CD4-positive, alpha-beta T cell treated with Interleukin-15 for 1 hour (primary cell): ENCODE results near the gene SCYGR7.
"Not testable (repeated sequence)": the region's sequence is repeated elsewhere in the genome, so short reads cannot be mapped to it uniquely, and the experiment has no call there.

Experiments used
- DNase-seq: peaks from one replicate; pipeline ENCODE4 v3.0.0-alpha.2; 2020

Gene SCYGR7, protein sequence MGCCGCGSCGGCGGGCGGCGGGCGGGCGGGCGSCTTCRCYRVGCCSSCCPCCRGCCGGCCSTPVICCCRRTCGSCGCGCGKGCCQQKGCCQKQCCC

DNA sequence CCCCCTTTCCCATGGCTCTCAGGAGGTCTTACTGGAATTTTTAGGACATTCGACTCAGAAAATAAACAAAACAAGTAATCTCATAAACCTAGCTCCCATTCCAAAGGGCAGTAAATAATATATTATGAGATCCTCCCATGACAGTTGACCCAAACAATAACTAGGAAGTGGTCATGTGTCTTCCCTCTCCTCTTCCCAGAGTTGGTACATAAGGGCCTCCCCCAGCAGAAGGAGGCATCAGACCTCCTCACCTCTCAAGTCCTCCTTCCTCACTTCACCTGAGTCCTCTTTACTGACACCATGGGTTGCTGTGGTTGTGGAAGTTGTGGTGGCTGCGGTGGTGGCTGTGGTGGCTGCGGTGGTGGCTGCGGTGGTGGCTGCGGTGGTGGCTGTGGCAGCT lies at the start of gene SCYGR7:
Gene SCYGR7, plus strand, starts transcription at position 301 of the 400 bp plus-strand sequence. Its CDS starts 0 bp downstream, at position 301.
- no peak for DNase-seq

DNA sequence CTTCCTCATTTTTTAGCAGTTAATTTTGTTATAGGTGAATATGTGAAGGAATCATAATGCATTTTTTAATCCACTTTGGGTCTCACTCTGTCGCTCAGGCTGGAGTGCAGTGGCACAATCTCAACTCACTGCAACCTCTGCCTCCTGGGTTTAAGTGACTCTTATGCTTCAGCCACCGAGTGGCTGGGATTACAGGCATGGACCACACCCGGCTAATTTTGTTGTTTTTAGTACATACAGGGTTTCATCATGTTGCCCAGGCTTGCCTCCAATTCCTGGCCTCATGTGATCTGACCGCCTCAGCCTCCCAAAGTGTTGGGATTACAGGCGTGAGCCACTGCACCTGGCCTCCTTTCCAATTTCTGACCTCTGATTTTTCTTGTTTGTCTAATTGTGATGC lies 43.9 kb upstream of the SCYGR7 start:
- no peak for DNase-seq

DNA sequence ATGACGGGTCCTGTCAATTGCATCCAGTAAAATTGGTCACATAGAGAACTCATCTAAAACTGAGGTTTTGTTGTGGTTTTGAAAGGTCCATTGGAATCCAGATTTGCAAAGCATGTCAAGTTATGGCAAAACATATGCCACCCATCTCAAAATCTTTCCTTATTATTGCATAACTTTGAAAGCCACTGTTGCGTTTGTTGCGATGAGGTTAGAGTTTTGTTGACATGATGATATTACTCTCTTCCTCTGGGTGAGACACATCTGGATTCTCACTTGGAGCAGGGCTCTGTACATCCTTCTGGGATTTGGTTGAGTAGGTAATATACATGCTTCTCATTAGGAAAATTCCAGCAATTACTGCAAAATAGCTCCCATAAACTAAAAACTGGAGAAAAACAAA lies 40.9 kb upstream of the SCYGR7 start:
- DNase-seq, result no peak

DNA sequence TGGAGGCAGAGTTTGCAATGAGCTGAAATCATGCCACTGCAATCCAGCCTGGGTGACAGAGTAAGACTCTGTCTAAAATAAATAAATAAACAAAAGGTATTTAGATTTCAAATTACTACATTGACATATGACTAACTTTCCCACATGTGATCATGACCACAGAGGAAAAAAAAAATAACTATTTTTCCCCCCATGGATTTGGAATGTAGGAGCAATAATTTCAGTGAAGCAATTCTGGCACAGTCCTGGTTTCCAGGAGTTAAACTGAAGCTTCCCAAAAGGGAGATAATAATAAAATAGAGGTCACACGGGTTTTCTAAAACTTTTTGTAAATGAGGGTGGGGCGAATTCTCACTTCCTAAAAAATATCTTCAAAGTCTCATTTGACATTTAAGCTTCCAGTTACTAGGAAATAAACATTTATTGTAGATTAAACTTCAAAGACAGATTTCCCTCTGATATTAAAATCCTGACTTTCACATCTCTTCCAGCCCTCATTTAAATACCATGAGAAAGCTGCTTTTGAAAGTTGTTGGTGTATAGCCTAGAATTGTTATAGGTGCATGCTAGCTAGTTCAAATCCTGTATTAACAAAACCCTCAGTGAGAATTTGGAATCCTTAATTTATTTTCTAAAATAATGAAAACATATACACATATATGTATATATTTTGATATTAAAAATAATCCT lies 31.0 kb upstream of the SCYGR7 start:
- no peak for DNase-seq

DNA sequence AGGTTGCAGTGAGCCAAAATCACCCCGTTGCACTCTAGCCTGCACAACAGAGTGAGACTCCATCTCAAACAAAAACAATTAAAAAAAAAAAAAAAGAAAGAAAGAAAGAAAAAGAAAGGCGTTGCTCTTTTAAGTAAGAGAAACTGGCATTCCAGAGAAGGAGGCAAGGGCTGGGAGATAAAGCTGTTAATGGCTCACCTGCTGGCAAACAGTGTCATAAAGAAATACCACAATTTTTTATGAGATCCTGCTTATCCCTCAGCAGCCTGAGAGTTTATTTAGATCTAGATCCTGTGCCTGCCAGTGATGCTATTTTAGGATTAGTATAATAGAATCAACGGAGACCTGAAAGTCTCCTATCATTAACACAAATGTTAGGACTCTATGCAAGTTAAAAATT lies 26.6 kb upstream of the SCYGR7 start:
- DNase-seq, result no peak

DNA sequence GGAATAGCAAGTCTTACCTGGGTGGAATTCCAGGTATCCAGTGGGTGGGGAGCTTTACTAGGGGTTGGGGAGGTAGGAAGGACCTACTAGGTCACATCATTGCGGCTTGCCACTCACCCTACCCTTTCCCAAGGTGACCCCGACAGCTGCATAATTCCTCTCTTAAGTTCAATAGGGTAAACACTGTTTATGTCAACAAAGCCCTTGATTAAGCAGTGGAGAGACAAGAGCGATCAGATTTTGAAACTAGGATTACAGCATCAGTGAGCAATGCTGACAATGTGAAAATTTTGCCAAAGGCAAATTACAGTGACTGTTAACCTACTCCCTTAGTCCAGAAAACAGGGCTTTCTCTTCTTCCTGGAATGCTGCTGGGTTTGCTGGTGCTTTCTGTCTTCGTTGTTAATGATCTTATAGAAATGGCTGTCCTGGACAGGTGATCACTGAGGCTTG lies 24.8 kb upstream of the SCYGR7 start:
- no peak for DNase-seq

DNA sequence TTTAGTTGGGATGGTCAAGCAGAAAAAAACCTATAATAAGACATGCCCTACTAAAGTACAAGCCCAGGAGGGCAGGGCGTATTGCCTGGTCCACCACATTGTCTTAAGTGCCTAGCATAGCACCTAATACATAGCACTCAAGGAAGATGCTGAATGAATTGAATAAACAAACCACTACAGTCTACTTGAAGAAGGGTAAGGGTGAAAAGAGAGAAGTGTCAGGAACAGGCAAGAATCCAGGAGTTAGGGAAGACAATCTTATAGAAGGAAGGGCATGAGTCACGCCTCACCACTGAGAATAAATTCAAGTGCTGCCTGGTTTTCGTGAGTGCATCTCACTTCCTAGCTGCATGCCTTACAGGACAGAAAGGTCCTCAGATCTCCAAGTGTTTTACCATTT lies 24.2 kb upstream of the SCYGR7 start:
- no peak for DNase-seq

DNA sequence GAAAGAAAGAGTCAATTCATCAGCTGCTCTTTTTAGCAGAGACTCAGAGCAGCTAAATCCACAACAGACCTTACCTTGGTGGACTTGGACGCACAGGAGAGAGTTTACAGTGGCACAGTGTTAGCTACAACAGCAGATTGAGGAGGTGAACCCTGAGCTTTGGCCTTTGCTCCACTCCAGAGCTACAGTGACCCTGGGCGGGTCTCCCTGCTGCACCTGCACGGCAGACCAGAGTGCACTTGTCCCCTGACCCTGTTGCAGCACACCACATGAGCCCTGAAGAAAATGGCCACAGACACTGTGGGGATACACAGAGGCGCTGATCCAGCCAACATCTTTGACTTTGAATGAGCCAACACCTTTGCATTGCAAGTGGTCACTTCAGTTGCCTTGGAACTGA lies 21.3 kb upstream of the SCYGR7 start:
- no peak for DNase-seq

DNA sequence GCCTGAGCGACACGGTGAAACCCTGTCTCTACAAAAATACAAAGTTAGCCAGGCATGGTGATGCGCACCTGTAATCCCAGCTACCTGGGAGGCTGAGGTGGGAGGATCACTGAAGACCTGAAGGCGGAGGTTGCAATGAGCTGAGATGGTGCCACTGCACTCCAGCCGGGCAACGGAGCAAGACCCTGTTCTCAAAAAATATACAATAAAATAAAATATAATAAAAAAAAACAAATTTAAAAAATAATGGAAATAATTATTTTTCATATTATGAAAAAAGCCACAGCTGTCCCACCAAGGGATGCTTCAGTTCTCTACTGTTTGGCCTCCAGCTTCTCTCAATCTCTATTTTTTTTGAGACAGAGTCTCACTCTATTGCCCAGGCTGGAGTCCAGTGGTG lies 20.7 kb upstream of the SCYGR7 start:
- no peak for DNase-seq

DNA sequence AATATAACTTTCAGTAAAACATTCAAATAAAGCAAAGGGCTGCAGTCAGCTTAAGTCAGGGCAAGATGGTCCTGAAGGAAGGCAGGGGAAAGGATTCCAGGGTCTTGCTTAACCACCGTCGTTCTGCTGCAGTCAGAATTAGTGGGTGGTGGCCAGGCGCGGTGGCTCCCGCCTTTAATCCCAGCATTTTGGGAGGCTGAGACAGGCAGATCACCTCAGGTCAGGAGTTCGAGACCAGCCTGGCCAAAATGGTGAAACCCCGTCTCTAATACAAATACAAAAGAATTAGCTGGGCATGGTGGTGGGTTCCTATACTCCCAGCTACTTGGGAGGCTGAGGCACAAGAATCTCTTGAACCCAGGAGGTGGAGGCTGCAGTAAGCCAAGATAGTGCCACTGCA lies 17.1 kb upstream of the SCYGR7 start:
- DNase-seq, result no peak

DNA sequence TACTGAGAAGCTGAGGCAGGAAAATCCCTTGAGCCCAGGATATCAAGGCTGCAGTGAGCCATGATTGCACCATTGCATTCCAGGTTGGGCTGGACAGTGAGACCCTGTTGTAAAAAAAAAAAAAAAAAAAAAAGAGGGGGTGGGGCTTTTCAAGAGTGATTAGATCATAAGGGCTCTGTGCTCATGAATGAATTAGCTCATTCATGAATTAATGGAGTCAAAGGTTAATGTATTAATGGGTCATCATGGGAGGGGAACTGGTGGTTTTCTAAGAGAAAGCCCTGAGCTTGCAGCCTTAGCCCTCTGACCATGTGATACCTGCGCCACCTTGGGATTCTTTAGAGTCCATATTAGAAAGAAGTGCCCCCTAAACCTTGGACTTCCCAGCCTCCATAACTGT lies 14.8 kb upstream of the SCYGR7 start:
- DNase-seq, result no peak

DNA sequence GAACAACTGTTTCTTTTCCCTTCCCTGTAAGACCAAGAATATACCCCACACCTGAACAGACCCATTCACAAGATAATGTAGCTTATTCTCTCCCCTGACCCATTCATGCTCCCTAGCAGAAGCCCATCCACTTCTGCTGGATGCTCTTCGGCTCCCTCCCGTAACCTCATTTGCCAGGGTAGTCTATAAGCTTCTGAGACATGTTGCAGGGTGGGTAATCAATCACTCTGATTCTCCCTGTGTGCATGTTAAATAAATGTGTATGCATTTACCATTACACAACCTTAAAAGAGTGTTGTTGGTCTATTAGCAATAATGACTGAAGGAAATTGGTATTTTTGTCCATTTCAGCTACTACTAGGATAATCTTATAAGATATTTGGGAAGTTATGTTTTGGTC lies 11.6 kb upstream of the SCYGR7 start:
- no peak for DNase-seq

DNA sequence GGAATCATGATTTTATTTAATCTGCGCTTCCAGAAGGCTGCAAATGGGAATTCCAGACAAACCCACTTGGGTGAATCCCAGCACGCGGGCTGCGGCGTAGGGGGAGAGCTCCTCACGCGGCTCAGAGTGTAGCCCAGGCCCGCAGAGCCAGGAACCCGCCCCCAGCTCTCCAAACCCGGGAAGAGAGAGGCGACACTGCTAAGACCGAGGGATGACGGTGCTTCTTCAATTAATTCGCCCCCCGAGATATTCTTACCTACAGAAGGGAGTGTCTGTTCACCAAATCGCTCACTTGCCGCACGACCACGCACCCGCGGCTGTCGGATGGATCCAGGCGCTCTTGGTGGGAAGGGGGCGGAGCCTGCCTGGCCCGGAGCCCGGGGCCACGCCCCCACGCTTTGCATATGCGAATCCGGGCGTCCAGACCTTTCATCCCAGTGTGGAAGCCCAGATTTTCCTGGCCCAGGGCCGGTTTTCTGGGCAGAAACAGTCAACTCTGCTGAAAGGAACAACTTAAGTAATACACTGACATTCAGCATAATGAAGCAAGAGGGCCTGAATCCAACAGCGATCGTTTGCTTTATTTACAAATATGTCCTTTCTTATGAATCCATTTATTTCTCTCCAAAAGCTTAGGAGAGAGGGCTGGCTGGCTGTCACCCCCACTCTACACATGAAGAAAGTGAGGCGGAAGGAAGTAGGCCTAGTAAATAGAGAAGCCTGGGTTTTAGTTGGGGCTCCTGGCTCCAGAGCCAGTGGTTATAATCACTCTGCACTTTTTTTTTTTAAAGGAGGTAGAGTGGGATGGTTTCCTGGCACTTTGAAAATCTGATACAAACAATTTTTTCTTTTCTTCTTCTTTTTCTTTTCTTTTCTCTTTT lies 10.2 kb upstream of the SCYGR7 start, which contains the start of gene SLC19A3:
Gene SLC19A3, minus strand, starts transcription at position 342 of the 881 bp plus-strand sequence. CDS start 15,710 bp downstream, outside the sequence.
- DNase-seq, result no peak

DNA sequence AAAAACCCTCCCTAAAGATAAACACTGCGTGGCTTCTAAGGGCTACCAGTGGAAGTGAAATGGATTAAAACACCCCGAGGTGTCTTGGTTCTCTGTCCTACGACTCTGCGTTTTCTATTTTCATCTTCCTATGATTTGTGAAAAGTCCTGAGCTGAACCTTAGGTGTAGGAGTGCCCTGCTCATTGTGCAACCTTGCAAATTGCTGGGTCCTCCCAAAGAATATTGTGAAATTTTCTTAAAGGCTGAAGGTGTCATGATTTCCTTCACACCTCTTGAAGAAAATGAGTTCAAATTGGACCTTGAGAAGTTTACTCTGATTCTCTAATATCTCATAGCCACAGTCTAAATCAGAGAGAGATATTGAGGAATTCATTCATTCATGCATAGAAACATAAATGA lies 8.5 kb upstream of the SCYGR7 start:
- no peak for DNase-seq

DNA sequence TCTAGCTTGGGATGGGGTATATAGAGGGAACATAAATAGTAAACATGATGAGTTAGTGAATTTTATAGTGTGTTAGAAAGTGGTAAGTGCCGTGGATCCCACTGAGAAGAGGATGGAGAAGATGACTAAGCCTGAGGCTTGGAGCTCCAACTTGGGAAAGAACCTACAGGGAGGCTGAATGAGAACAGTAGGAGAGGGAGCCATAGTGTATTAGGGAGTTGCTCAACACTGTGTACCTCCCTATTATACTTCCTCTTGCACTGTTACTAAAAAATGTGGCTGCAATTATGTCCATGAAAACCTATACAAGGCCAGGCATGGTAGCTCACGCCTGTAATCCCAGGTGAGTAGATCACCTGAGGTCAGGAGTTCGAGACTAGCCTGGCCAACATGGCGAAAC lies 7.5 kb upstream of the SCYGR7 start:
- DNase-seq, result no peak

DNA sequence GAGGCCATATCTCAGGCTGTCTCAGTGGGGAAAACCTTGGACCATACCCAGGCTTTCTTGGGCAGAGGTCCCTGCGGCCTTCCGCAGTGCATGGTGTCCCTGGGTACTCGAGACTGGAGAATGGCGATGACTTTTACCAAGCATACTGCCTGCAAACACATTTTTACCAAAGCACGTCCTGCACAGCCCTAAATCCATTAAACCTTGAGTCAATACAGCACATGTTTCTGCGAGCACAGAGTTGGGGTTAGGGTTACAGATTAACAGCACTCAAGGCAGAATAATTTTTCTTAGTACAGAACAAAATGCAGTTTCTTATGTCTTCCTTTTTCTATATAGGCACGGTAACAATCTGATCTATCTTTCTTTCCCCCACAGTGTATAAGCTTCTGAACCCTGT lies 5.3 kb upstream of the SCYGR7 start:
- DNase-seq, result not testable (repeated sequence)

DNA sequence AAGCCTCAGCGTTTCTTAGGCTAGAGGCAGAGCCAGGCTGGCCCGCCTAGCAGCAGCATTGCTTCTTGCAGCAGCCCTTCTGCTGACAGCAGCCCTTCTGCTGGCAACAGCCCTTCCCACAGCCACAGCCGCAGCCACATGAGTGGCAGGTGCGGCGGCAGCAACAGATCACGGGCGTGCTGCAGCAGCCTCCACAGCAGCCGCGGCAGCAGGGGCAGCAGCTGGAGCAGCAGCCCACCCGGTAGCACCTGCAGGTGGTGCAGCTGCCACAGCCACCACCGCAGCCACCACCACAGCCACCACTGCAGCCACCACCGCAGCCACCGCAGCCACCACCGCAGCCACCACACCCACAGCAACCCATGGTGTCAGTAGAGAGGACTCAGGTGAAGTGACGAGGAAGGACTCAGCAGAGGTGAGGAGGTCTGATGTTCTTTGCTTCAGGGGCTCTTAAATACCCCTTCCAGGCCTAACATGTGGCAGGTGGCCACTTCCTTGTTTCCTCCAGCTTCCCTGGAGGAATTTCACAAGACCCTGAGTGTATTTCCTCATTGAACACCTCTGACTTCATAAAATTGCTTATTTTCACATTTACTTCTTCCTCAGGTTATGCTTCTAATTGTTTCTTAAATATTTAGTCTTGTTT lies 3.6 kb upstream of the SCYGR7 start, which contains the start of gene SCYGR6:
Gene SCYGR6, minus strand, starts transcription at position 364 of the 646 bp plus-strand sequence. Its CDS starts 0 bp downstream, at position 364.
- DNase-seq, result no peak

DNA sequence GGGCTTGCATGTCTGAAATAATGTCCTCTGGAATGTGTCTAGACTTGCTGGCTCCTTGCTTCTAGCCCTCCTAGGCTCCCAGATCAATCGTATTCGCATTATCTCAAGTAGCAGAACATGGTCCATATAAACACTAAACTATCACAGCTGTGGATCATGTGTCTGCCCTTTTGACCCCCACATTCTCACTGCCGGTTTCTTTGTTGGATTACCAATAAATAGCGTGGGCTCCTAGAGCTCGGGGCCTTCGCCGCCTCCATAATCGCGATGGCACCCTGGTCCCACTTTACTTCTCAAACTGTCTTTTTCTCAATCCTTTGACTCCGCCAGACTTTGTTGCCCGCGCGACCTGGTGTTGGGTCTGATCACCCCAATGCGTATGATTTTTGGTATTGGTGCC lies 11.2 kb downstream of the SCYGR7 start:
- no peak for DNase-seq

DNA sequence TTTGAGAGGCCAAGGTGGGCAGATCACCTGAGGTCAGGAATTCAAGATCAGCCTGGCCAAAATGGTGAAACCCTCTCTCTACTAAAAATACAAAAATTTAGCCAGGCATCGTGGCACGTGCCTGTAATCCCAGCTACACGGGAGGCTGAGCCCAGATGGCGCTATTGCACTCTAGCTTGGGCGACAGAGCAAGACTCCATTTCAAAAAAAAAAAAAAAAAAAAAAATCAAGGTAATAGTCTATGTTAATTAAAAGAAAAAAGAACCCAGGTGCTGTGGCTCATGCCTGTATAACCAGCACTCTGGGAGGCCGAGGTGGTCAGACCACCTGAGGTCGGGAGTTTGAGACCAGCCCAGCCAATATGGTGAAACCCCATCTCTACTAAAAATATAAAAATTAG lies 12.6 kb downstream of the SCYGR7 start:
- DNase-seq, result not testable (repeated sequence)

DNA sequence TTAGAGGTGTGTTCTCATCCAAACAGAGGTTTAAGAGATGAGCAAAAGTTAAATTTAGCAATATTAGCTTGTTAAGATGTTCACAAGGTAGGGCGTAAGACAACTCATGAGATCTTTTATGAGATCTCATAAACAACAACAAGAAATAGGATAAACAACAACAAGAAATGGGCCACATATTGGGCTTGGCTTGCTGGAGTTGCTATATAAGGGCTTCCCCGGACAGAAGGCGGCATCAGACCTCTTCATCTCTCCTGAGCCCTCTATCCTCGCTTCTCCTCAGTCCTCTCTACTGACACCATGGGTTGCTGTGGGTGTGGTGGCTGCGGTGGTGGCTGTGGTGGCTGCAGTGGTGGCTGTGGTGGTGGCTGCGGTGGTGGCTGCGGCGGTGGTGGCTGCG lies 17.5 kb downstream of the SCYGR7 start, which contains the start of gene SCYGR8:
Gene SCYGR8, plus strand, starts transcription at position 301 of the 400 bp plus-strand sequence. Its CDS starts 0 bp downstream, at position 301.
- DNase-seq, result no peak

DNA sequence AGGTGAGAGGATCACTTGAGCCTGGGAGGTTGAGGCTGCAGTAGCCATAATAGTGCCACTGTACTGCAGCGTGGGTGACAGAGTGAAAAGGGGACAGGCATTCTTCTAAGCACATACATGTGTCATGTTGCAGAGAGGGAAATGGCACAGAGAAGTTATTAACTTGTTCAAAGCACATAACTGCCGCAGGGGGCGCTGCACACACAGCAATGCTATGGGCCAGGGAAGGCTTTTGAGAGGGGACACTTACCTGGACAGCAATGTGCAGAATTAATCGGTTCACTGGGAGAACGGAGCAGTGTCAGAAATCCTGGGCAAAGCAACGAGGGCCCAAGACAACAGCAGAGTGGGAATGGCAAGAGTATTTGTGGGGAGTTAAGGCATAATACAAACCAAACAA lies 19.9 kb downstream of the SCYGR7 start:
- no peak for DNase-seq

DNA sequence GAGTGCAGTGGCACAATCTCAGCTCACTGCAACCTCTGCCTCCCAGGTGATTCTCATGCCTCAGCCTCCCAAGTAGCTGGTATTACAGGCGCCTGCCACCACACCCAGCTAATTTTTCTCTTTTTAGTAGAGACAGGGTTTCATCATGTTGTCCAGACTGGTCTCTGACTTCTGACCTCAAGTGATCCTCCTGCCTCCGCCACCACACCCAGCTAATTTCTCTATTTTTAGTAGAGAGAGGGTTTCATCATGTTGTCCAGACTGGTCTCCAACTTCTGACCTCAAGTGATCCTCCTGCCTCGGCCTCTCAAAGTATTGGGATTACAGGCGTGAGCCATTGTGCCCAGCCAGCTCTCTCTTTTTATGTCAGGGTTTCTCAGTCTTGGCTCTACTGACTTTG lies 28.1 kb downstream of the SCYGR7 start:
- DNase-seq, result not testable (repeated sequence)
